ENCODE data around the gene MRFAP1.

DNA sequence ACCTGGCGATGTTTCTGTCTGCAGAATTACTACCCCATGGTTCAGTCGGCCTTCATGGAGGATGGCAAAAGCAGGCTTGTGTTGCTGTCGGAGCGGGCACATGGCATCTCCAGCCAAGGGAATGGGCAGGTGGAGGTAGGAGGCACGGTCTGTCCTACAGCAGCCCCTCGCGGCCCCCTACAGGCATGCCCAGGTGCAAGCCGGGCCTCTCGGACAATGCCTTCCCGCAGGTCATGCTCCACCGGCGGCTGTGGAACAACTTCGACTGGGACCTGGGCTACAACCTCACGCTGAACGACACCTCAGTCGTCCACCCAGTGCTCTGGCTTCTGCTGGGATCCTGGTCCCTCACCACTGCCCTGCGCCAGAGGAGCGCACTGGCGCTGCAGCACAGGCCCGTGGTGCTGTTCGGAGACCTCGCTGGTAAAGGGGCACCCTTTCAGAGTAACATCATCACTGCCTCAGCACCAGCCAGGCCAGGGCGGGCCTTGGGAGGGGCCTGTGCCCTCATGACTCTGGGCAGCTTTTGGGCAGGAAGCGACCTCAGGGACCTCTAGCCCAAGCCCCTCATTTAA, 29.5 kb upstream of the MRFAP1 start:
- TF ChIP-seq, protein P1, sequence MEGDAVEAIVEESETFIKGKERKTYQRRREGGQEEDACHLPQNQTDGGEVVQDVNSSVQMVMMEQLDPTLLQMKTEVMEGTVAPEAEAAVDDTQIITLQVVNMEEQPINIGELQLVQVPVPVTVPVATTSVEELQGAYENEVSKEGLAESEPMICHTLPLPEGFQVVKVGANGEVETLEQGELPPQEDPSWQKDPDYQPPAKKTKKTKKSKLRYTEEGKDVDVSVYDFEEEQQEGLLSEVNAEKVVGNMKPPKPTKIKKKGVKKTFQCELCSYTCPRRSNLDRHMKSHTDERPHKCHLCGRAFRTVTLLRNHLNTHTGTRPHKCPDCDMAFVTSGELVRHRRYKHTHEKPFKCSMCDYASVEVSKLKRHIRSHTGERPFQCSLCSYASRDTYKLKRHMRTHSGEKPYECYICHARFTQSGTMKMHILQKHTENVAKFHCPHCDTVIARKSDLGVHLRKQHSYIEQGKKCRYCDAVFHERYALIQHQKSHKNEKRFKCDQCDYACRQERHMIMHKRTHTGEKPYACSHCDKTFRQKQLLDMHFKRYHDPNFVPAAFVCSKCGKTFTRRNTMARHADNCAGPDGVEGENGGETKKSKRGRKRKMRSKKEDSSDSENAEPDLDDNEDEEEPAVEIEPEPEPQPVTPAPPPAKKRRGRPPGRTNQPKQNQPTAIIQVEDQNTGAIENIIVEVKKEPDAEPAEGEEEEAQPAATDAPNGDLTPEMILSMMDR (IDR thresholded peaks at IDR 0.05), result no peak
- no peak for TF ChIP-seq POLR2AphosphoS5 (IDR thresholded peaks at IDR 0.05)
